NCI-H2196 treated with DMSO at 0.1 percent for 48 hours (cell line): ENCODE data around the gene TOM1.

Experiments
- DNase-seq: peaks from one replicate; lab custom pipeline; 2025; ENCODE audit not compliant: unreplicated experiment; lab: John Stamatoyannopoulos, UW

TOM1 gene

GRCh38 chr22:35306350-35306967 is 6.8 kb downstream of the TOM1 start:
- DNase-seq: no peak

DNA sequence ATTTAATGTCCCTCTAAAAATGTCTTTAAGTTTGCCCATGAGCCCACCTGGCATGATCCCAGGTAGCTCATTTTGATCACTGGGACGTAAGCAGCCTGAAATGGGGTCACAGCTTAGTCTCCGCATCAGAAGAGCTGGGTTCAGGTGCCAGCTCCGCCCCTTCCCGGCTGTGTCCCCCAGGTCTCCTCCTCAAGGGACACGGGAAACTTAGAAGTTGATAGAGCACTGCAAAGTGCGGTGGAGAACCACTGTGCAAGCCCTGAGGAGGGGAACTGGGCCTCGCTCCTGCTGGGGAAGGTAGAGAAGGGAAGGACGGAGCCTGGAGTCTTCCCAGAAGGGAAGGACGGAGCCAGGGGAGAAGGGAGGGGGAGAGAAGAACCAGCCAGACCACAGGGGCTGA is 7.7 kb downstream of the TOM1 start:
- DNase-seq: no peak

DNA sequence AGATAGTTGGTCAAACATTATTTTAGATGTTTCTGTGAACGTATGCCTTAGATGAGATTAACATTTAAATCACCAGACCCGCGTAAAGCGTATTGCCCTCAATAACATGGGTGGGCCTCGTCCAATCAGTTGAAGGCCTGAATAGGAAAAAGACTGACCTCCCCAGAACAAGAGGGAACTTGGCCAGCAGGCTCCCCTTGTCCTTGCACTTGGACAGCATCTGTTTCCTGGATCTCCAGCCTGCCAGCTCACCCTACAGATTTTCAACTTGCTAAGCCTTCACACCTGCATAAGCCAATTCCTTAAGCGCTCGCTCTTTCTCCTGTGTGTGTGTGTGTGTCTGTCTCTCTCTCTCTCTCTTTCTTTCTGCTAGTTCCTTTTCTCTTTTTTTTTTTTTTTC is 8.2 kb downstream of the TOM1 start:
- DNase-seq: no peak

GRCh38 chr22:35308480-35309021 is 8.9 kb downstream of the TOM1 start:
- DNase-seq: no peak

GRCh38 chr22:35310556-35311550 is 11.2 kb downstream of the TOM1 start:
- DNase-seq: no peak

DNA sequence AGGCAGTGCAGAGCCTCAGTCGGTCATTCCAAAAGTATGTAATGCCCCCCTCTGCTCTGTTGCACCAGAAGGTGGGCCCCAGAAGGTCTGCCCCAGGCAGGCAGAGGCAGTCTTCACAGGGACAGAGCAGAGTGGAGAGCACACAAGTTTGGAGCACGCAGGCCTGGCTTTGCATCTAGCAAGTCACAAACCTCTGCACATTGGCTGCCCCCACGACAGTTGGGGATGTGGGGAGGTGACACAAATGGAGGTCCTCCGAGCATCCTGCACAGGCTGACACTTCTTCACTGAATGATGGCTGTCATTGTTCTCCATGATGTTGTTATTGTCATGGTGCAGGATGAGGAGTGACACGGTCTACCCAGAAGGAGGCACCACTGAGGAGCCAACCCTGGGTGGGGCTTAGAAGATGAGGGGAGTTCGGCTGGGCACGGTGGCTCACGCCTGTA is 11.9 kb downstream of the TOM1 start:
- no peak for DNase-seq

GRCh38 chr22:35312198-35313059 is 12.7 kb downstream of the TOM1 start:
- DNase-seq: no peak

GRCh38 chr22:35313311-35314121 is 13.8 kb downstream of the TOM1 start:
- peak; percentile 7 for DNase-seq

DNA sequence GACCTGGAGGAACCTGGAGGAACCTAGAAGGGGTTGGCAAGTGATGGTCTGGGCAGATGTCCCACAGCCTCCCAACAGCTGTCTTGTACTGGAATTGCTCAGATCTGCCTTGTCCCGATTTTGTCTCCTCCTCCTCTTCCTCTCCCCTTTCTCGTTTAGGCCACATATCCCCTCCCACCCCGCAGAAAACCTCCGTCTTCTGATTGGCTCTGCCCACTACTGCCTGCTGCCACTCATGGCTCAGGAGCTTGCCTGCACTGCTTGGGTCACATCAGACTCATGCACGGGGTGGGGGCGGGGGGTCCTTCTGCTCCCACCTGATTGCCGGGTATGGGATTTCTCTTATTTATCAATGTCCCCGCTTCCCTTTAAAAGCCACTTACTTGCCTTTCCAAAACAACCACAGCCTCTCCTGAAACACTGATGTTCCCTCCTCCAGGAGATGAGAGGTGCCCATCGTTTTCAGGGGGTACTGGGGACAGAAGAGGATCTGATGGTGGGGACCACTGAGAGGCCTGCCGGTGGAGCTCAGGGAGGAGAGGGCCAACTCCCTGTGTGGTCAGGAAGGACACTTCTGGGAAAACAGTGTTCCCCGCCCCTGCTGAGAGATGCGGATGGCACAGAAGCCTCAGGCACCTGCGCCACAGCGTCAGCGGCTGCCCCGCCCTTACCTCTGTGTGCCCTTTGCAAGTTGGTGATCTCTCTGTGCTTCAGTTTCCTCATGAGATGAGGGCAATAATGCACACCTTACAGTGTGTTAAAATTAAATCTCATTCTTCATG is 14.7 kb downstream of the TOM1 start:
- DNase-seq: no peak

GRCh38 chr22:35315141-35315854 is 15.6 kb downstream of the TOM1 start:
- DNase-seq: no peak

GRCh38 chr22:35315855-35316745 is 16.4 kb downstream of the TOM1 start:
- peak; percentile 25 for DNase-seq

- no peak for DNase-seq
These were observed 17.1 kb downstream of the TOM1 start for GRCh38 chr22:35316751-35317150.

DNA sequence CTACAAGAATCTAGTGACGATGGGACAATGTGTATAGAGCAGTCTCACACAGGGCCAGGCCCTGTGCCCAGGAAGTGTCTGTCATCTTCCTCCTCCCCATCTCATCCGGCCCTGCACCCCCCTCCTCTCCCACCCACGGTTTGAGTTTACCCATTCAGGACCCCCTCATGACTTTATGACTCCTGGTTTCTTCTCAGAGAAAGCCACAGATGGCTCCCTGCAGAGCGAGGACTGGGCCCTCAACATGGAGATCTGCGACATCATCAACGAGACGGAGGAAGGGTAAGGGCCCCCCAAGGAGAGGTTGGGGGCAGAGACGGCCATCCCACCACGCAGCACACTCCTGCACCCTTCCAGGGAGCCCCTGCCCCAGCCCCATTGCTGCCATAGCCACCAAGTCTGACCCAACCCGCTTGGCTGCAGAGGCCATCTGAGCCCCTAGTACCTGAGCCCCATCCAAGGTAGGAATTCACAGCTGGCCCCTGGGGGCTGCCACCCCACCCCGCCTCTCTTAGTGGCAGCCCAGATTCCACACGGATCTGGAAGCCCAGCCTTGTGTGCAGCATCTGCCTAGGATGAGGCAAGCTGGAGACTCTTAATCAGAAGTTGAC is 18.1 kb downstream of the TOM1 start:
- no peak for DNase-seq

GRCh38 chr22:35318346-35319215 is 18.9 kb downstream of the TOM1 start:
- no peak for DNase-seq

DNA sequence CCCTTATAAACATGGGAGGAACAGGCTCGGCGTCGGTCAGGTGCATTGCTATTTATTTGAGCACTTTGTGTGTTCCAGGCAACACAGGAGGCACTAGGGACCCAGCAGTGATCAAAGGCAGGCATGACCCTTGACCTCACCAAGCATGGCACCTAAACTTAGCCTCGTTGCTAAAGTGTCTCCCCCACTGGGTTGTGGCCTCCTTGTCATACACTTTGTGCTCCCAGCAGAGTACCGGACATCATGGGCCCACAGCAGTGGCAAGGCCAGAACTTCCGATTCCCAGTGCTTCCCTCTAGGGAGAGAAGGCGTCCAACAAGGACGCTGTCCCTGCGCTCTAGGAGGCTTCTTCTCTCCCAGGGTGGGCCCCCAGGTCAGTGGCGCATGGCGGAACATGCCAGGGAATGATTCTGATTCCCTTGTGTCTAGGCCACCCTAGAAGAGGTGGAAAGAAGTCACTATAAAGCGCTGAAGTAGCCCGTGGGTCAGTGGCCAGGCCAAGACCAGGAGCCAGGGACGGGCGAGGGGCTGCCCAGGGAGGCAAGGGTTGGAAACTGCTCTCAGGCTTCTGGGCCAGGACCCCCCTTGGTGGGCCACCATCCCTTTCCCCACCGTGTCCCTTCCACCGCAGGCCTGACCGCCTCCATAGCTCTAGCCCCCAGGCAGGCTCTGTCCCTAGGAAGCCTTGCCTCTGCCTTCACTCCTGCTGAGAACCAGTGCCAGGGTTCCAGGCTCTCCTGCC is 19.7 kb downstream of the TOM1 start:
- DNase-seq: no peak

GRCh38 chr22:35322126-35322525 is 22.4 kb downstream of the TOM1 start:
- no peak for DNase-seq
